PC-9 (cell line): ENCODE data around the gene TFB2M.

ENCODE experiments used
- EZH2 ChIP-seq: fragments of 200-600 bp; sonication (generic); IDR thresholded peaks from 2 replicates; pipeline ENCODE4 v1.8.0; 2017; ENCODE audit warnings: antibody characterized with exemption, low read depth
- TF ChIP-seq, protein P1 (sequence below): fragments of 200-600 bp; sonication (generic); conservative IDR thresholded peaks from 2 replicates; pipeline ENCODE4 v1.6.1; 2017; ENCODE audit warnings: mixed run types, antibody characterized with exemption, mild to moderate bottlenecking, moderate library complexity

- TF ChIP-seq, protein P1, sequence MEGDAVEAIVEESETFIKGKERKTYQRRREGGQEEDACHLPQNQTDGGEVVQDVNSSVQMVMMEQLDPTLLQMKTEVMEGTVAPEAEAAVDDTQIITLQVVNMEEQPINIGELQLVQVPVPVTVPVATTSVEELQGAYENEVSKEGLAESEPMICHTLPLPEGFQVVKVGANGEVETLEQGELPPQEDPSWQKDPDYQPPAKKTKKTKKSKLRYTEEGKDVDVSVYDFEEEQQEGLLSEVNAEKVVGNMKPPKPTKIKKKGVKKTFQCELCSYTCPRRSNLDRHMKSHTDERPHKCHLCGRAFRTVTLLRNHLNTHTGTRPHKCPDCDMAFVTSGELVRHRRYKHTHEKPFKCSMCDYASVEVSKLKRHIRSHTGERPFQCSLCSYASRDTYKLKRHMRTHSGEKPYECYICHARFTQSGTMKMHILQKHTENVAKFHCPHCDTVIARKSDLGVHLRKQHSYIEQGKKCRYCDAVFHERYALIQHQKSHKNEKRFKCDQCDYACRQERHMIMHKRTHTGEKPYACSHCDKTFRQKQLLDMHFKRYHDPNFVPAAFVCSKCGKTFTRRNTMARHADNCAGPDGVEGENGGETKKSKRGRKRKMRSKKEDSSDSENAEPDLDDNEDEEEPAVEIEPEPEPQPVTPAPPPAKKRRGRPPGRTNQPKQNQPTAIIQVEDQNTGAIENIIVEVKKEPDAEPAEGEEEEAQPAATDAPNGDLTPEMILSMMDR: no peak
- TF ChIP-seq EZH2: no peak
Observed at GRCh38 chr1:246537441-246537840, 28.6 kb downstream of the TFB2M start.
